GM23248 (cell line): Measurements from ENCODE around the gene RBBP8NL.

ENCODE experiments used
- EZH2 ChIP-seq: fragments of 200-600 bp; sonication (generic); IDR thresholded peaks from 2 replicates; pipeline ENCODE4 v1.6.1; 2018; ENCODE audit warnings: antibody characterized with exemption, mild to moderate bottlenecking; ENCODE audit not compliant: insufficient read depth, poor library complexity, severe bottlenecking
- EZH2phosphoT487 ChIP-seq: fragments of 200-600 bp; sonication (generic); IDR thresholded peaks from 2 replicates; pipeline ENCODE4 v1.6.1; 2018; ENCODE audit warnings: antibody characterized with exemption, moderate library complexity, mild to moderate bottlenecking, low read depth; ENCODE audit not compliant: insufficient read depth

DNA sequence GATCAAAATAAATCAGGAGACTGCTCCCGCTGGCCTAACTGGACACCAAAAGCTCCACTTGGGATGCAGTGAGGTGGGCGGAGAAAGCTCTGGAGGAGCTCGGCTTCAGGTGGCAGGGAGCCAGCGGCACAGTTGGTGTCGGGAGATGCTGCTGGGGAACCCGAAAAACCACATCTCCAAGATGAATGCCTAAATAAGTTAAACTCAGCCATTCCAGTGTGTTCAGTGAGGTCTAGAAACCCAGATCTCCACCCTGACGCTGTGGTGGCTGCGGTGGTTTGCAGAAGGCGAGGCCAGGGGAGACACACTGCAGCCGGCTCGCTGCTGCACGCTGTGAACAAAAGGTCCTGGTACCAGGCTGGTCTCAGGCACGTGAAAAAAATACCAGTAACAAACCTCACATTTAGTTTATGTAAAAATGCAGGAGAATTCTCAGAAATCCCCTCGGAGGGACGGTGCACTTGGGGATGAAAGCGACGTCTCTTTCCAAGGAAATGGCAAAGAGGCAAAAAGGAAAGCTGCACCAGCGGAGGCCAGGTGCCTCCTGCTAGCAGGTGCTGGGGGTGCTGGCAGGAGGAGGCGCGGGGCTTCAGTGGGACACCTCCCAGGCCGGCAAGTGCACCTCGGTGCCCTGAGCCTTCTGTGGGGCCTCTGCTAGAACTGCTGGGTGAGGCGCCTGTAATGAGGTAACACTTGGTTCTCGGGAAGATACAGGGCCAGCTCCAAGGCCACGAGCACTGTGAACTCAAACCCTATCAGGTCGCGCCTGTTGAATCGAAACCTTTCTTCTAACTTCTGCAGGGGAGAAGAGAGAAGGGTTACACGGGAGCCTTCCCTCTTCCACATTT is 36.8 kb downstream of the RBBP8NL start:
- no peak for TF ChIP-seq EZH2
- no peak for TF ChIP-seq EZH2phosphoT487
